ENCODE measurements around the gene SNCB. TPM values are rescaled to one million over a fixed set of nuclear protein-coding genes. Genes with fewer than 3 reads are reported as not detected.
A peak's percentile ranks its signal among the peaks of the same experiment; 100 is the strongest.

The SNCB gene
- total and polyA plus RNA-seq, 2 of the 8 experiments (the other 6 are each of a cell fraction or from before 2014, with no cell fraction given), result 4.2 to 5.9 TPM

- TF ChIP-seq CBX5 (IDR thresholded peaks at IDR 0.05; ENCODE audit: low read depth, low read length), result no peak
- no peak for TF ChIP-seq HDAC6 (IDR thresholded peaks at IDR 0.05; ENCODE audit: low read depth, low read length)
- TF ChIP-seq SP2 (IDR thresholded peaks at IDR 0.05; ENCODE audit: low read length), result no peak
- peak; percentile 57 for TF ChIP-seq NRF1 (IDR thresholded peaks at IDR 0.05; ENCODE audit: low read depth, low read length)
- TF ChIP-seq USF2 (IDR thresholded peaks at IDR 0.05; ENCODE audit: low read length), result no peak
- TF ChIP-seq MAFK (IDR thresholded peaks at IDR 0.05; ENCODE audit: low read depth, low read length), result no peak
- no peak for TF ChIP-seq SRF (IDR thresholded peaks at IDR 0.05; ENCODE audit: low read depth, low read length)
- no peak for TF ChIP-seq TCF12 (IDR thresholded peaks at IDR 0.05; ENCODE audit: low read depth, low read length)
- TF ChIP-seq RAD21 (IDR thresholded peaks at IDR 0.05 in 1 of 2, conservative IDR thresholded peaks at IDR 0.05 in 1 of 2; ENCODE audit: low read depth in 2 of 2, low read length in 2 of 2), result peak; percentile 22 to 55; a peak in 3 of 4 replicates
- TF ChIP-seq SAP30 (IDR thresholded peaks at IDR 0.05; ENCODE audit: insufficient read depth, insufficient replicate concordance, low read length), result no peak
- TF ChIP-seq RXRA (IDR thresholded peaks at IDR 0.05; ENCODE audit: insufficient read depth, low read depth, low read length), result no peak
- TF ChIP-seq ATF3 (IDR thresholded peaks at IDR 0.05; ENCODE audit: insufficient read depth, low read depth, low read length), result no peak
- 0 out of 2 replicates have a peak, but pooled peaks have one; percentile 16 for TF ChIP-seq E2F6 (IDR thresholded peaks at IDR 0.05)
- no peak for TF ChIP-seq GTF2F1 (IDR thresholded peaks at IDR 0.05; ENCODE audit: borderline replicate concordance, low read depth, low read length)
- TF ChIP-seq SP4 (IDR thresholded peaks at IDR 0.05; ENCODE audit: low read length), result no peak
- TF ChIP-seq PHF8 (conservative IDR thresholded peaks at IDR 0.05; ENCODE audit: low read depth, low read length), result 0 out of 2 replicates have a peak, but pooled peaks have one; percentile 25
- no peak for TF ChIP-seq BRCA1 (IDR thresholded peaks at IDR 0.05; ENCODE audit: low read depth, low read length)
- peak in 2 of 3 experiments; percentile 24 to 81; a peak in 3 of 4 replicates for TF ChIP-seq CTCF (IDR thresholded peaks at IDR 0.05; ENCODE audit: control extremely low read depth in 1 of 3, insufficient read depth in 1 of 3, low read depth in 1 of 3, low read length in 3 of 3)
- TF ChIP-seq FOSL1 (IDR thresholded peaks at IDR 0.05; ENCODE audit: insufficient read depth, low read depth, low read length), result no peak
These were observed 20.5 kb downstream of the SNCB start, which contains the start of gene GPRIN1 (continued) for GRCh38 chr5:176609724-176610434.
